ENCODE data around the gene TRPM4. TPM values are rescaled to one million over a fixed set of nuclear protein-coding genes. Genes with fewer than 3 reads are reported as not detected.

TRPM4 gene
- total RNA-seq, 3 donors from 2014 or later, result 182 to 398 (median 274) TPM

- DNase-seq, result no peak
- no peaks in the 10 kb centered on the region for H3K36me3 ChIP-seq (ENCODE audit: low read depth)
- no peak for TF ChIP-seq CTCF (IDR thresholded peaks at IDR 0.05)
- H3K4me3 ChIP-seq, result no peak overlapping the region
- no peak for ATAC-seq
- intact Hi-C loops (cut with DNase I, micrococcal nuclease), result loop anchor here in 1 of 2 donors (10.0 kb wide), 1 partner anchor 94 kb away; no protein-coding TSS in a partner anchor
- no peaks in the 10 kb centered on the region for H3K9me3 ChIP-seq
- no peaks in the 10 kb centered on the region for H3K4me1 ChIP-seq (ENCODE audit: low read depth)
These were observed 31.7 kb downstream of the TRPM4 start for GRCh38 chr19:49189259-49189658.

DNA sequence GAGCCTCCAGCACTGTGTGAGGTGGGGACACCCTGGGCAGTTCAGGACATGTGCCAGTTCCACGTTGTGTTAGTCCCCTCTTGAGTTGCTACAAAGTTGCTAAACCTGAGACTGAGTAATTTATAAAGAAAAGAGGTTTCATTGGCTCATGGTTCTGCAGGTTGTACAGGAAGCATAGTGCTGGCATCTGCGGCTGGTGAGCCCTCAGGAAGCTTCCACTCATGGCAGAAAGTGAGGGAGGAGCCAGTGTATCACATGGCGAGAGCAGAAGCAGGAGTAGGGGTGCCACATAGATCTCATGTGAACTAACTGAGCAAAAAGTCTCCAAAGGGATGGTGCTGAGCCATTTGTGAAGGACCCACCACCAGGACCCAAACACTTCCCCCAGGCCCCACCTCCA lies 33.2 kb downstream of the TRPM4 start:
- TF ChIP-seq CTCF (IDR thresholded peaks at IDR 0.05), result no peak
- Histone ChIP-seq H3K36me3 (ENCODE audit: low read depth) (no peaks in the 10 kb centered on the region), H3K4me1 (ENCODE audit: low read depth) (peaks cover 3% of the 10 kb centered on the region), H3K9me3 (no peaks in the 10 kb centered on the region), H3K4me3 (no peak overlapping the region)
- ATAC-seq (no peak), DNase-seq (no peak)
- intact Hi-C loops (cut with DNase I, micrococcal nuclease), result no loop called here

GRCh38 chr19:49193822-49194394 lies 36.3 kb downstream of the TRPM4 start:
- no peak for TF ChIP-seq CTCF (IDR thresholded peaks at IDR 0.05)
- peaks cover 20% of the 10 kb centered on the region for H3K4me1 ChIP-seq (ENCODE audit: low read depth)
- no peak for DNase-seq
- no peaks in the 10 kb centered on the region for H3K36me3 ChIP-seq (ENCODE audit: low read depth)
- no peak for ATAC-seq
- no peaks in the 10 kb centered on the region for H3K9me3 ChIP-seq
- intact Hi-C loops (cut with DNase I, micrococcal nuclease), result no loop called here
- H3K4me3 ChIP-seq, result no peak overlapping the region

GRCh38 chr19:49194408-49194807 lies 36.8 kb downstream of the TRPM4 start:
- DNase-seq, result no peak
- intact Hi-C loops (cut with DNase I, micrococcal nuclease), result no loop called here
- Histone ChIP-seq H3K4me1 (ENCODE audit: low read depth) (peaks cover 22% of the 10 kb centered on the region), H3K36me3 (ENCODE audit: low read depth) (no peaks in the 10 kb centered on the region), H3K4me3 (no peak overlapping the region), H3K9me3 (no peaks in the 10 kb centered on the region)
- ATAC-seq, result no peak
- no peak for TF ChIP-seq CTCF (IDR thresholded peaks at IDR 0.05)

DNA sequence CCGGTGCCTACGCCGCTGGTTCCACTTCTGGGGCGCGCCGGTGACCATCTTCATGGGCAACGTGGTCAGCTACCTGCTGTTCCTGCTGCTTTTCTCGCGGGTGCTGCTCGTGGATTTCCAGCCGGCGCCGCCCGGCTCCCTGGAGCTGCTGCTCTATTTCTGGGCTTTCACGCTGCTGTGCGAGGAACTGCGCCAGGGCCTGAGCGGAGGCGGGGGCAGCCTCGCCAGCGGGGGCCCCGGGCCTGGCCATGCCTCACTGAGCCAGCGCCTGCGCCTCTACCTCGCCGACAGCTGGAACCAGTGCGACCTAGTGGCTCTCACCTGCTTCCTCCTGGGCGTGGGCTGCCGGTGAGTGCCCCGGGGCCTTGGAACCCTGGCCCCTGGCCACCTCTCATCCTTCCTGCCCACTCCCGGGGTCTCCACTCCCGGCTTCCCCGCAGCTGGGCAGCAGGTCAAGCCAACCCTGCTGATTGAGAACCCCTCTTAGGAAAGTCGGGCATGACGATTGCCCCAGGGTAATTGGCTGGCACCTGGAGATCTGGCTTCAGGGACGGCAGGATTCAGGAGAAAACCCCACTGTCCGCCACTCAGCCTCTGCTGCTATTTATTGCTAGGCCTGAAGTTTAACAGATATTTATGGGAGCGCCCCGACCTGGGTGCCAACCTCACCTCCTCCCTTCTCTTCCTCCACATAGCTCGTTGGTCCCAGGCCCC lies 39.1 kb downstream of the TRPM4 start:
- peaks cover 28% of the 10 kb centered on the region for H3K4me1 ChIP-seq (ENCODE audit: low read depth)
- no peaks in the 10 kb centered on the region for H3K36me3 ChIP-seq (ENCODE audit: low read depth)
- DNase-seq, result peak; percentile 55 to 74 (median 73)
- peak; percentile 64 for ATAC-seq
- no peak for TF ChIP-seq CTCF (IDR thresholded peaks at IDR 0.05)
- intact Hi-C loops (cut with DNase I, micrococcal nuclease), result no loop called here
- no peak overlapping the region for H3K4me3 ChIP-seq
- H3K9me3 ChIP-seq, result no peaks in the 10 kb centered on the region

All from mucosa of descending colon (tissue), 3 donors.